SK-N-MC (cell line): Measurements from ENCODE around the gene KIF2A.

Source experiments
- EZH2 ChIP-seq: fragments of 200-600 bp; sonication (generic); IDR thresholded peaks from one replicate; pipeline ENCODE4 v1.6.1; 2017; ENCODE audit warnings: antibody characterized with exemption
- FOXP2 ChIP-seq: optimal IDR thresholded peaks from 2 replicates; pipeline ENCODE3; 2011; ENCODE audit warnings: mild to moderate bottlenecking, moderate library complexity; ENCODE audit not compliant: insufficient read depth; ENCODE audit errors: extremely low read length, control extremely low read depth
- POLR2AphosphoS5 ChIP-seq: IDR thresholded peaks from 2 replicates; pipeline ENCODE4 v1.6.1; 2012; ENCODE audit warnings: mild to moderate bottlenecking, low read depth, low read length, borderline replicate concordance

GRCh38 chr5:62317810-62318209 lies 11.8 kb downstream of the KIF2A start:
- TF ChIP-seq POLR2AphosphoS5 (no peak), EZH2 (no peak), FOXP2 (no peak)
